Left ventricle myocardium superior (tissue), 1 donor: Measurements from ENCODE around the gene KLHDC8B. TPM values are rescaled to one million over a fixed set of nuclear protein-coding genes. Genes with fewer than 3 reads are reported as not detected.
"Not testable (repeated sequence)": the region's sequence is repeated elsewhere in the genome, so short reads cannot be mapped to it uniquely, and the experiment has no call there.

Source experiments
- ATAC-seq: fragments of 200-7000 bp; cut with Tn5 transposase; one replicate; pipeline ENCODE4 v1.9.1; 2020; ENCODE audit warnings: mild to moderate bottlenecking, moderate library complexity
- DNase-seq: peaks from one replicate; pipeline ENCODE4 v3.0.0-alpha.2; 2020
- intact Hi-C: fragments of 100-400 bp; cut with micrococcal nuclease; formaldehyde crosslinking; loops from one replicate; pipeline ENCODE4 v1.11.0; 2022
- total RNA-seq: library from RNA; stranded (reverse); fragmentation: NEBNext Ultra II Directional; extraction: Animal tissue kit (Norgen Biotek cat#: 25700); gene quantifications from one replicate; pipeline ENCODE4 v1.2.1, GENCODE V29; 2021
- donor health status: DM: no; HTN: yes; CAD: no; lungs with severe emphysema.

Gene KLHDC8B
- total RNA-seq, 1 donor from 2014 or later: 95.1 TPM

DNA sequence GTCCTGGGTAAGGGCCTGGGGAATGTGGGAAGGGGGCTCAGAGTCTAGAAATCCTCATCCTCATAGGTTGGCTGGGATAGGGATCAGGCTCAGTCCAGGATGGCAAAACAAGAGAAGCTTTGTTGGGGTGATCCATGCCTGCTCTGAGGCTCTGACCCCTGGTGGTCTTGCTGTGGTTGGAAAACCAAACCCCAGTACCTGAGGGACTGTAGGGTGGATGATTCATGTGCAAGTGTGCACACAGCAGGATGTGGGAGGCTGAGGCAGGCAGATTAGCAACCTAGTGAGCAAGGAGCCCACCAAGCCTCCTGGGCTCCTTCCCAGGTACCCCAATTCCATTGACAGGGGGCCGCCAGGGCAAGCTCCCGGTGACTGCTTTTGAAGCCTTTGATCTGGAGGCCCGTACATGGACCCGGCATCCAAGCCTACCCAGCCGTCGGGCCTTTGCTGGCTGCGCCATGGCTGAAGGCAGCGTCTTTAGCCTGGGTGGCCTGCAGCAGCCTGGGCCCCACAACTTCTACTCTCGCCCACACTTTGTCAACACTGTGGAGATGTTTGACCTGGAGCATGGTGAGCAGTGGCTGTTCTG is 3.1 kb downstream of the KLHDC8B start:
- intact Hi-C loops: loop anchor here (10.0 kb wide), 1 partner anchor 100 kb away; the partner anchor contains the start of gene C3orf62
- no peak for DNase-seq
- ATAC-seq: no peak

DNA sequence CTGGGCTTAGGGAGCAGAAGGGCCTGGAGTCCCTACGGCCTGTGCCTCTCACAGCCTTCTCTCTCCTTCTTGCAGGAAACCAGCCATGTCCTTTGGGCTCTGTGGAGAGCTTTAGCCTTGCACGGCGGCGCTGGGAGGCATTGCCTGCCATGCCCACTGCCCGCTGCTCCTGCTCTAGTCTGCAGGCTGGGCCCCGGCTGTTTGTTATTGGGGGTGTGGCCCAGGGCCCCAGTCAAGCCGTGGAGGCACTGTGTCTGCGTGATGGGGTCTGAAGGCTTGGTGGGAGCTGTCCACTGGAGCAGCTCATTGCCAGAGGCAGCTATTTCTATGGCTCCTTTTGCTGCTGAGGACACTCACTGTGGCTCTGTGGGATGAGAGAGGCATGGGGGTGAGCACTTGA is 4.1 kb downstream of the KLHDC8B start:
- no peak for DNase-seq
- intact Hi-C loops: loop anchor here (10.0 kb wide), 1 partner anchor 99 kb away; the partner anchor contains the start of gene C3orf62
- ATAC-seq: no peak

DNA sequence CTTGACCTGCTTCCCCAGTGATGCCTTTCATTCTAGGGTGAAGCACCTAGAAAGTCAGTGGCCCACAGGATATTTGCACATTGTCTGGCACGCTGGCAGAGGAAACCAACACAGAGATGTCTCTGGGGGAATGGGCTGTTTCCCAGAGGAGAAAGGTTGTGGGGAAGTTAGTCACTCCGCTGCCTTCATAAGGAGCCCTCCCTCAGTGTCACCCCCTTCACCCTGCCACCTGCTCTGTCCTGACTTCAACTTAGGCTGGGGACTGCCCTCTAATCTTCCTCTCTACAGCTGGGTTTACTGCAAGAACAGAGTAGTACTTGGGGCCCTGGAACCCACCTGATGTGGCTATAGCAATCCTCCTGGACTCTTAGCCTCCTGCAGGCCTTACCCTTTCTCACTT is 5.7 kb downstream of the KLHDC8B start:
- DNase-seq (no peak), ATAC-seq (no peak)
- intact Hi-C loops: loop anchor here (10.0 kb wide), 1 partner anchor 98 kb away; the partner anchor contains the start of gene C3orf62

DNA sequence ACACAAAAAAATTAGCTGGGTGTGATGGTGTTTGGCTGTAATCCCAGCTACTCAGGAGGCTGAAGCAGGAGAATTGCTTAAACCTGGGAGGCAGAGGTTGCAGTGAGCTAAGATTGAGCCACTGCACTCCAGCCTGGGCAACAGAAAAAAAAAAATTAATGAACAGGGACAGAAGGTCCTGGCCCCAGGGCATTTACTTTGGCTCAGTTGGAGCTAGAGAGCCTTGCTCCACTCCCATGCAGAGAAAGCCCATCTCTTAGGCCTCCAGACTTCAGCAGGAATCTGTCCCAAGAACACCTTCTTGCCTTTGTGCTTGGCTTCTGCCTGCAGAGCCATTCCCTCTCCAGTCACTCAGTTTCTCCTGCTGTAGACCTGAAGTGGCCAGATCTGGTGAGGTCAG is 8.7 kb downstream of the KLHDC8B start:
- intact Hi-C loops: no loop called here
- ATAC-seq: no peak
- no peak for DNase-seq

DNA sequence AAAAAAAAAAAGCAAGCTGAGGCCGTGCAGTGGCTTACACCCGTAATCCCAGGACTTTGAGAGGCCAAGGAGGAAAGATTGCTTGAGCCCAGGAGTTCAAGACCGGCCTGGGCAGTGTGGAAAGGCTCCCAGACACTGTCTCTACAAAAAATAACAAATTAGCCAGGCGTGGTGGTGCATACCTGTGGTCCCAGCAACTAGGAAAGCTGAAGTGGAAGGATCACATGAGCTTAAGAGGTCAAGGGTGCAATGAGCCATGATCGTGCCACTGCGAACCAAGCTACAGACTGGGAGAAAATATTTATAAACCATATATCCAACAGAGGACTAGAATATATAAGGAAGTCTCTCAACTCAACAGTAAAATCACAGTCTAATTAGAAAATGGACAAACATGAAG is 10.0 kb downstream of the KLHDC8B start:
- intact Hi-C loops: no loop called here
- no peak for ATAC-seq

DNA sequence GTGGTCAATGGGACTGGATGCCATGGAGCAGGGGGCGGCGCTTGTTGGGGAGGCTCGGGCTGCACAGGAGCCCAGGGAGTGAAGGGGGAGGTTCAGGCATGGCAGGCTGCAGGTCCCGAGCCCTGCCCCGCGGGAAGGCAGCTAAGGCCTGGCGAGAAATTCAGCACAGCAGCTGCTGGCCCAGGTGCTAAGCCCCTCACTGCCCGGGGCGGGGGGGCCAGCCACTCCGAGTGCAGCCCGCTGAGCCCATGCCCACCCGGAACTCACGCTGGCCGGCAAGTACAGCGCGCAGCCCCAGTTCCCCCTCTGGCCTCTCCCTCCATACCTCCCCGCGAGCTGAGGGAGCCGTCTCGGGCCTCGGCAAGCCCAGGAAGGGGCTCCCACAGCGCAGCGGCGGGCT is 11.3 kb downstream of the KLHDC8B start:
- intact Hi-C loops: no loop called here
- no peak for DNase-seq
- ATAC-seq: no peak

More for the DNA sequence above, 10.0 kb downstream of the KLHDC8B start:
- DNase-seq: no peak

DNA sequence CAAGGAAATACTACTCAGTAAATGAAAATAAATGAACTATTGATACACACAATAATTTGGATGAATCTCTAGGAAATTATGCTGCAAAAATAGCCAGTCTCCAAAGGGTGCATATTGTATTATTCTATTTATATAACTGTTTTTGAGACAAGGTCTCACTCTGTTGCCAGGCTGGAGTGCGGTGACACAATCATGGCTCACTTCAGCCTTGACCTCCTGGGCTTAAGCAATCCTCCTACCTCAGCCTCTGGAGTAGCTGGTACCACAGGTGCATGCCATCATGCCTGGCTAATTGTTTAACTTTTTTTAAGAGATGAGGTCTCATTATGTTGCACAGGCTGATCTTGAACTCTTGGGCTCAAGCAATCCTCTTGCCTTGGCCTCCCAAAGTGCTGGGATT is 12.5 kb downstream of the KLHDC8B start:
- no peak for DNase-seq
- intact Hi-C loops: no loop called here
- no peak for ATAC-seq

DNA sequence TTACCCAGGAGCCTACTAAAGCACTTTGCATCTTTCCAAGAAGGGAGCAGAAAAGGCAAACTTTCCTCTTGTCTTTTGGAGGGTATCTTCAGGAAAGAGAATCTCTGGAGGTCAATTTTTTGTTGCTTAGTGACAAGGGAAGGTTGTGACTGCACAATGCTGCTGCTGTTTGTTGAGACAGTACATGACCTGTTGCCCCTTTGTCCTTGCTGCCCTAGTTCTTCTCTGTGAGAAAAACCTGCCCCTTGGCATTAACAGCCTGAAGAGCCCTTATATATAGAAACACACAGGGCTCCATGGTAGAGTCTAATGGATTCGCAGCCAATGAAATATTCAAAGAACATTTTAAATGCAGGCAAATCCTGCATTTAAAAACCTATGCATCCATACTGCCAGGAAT is 20.3 kb downstream of the KLHDC8B start:
- DNase-seq (no peak), ATAC-seq (peak; percentile 70)
- intact Hi-C loops: no loop called here

DNA sequence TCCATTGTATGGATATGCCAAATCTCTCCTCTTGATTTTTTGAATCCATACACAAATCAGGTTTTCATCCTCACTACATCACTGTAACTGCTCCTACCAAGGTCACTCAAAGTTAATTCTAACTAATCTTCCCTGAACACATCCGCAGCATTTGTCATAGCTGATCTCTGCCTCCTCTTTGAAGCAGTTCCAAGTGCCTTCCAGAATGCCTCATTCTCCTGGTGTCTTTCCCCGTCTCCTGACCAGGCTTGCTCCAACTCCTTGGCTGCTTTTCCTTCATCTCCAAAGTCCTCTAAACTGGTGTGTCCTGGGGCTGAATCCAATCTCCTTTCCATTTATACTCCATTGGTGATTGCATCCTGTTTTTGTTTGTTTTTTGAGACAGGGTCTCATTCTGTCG is 26.8 kb downstream of the KLHDC8B start:
- DNase-seq: no peak
- intact Hi-C loops: no loop called here

DNA sequence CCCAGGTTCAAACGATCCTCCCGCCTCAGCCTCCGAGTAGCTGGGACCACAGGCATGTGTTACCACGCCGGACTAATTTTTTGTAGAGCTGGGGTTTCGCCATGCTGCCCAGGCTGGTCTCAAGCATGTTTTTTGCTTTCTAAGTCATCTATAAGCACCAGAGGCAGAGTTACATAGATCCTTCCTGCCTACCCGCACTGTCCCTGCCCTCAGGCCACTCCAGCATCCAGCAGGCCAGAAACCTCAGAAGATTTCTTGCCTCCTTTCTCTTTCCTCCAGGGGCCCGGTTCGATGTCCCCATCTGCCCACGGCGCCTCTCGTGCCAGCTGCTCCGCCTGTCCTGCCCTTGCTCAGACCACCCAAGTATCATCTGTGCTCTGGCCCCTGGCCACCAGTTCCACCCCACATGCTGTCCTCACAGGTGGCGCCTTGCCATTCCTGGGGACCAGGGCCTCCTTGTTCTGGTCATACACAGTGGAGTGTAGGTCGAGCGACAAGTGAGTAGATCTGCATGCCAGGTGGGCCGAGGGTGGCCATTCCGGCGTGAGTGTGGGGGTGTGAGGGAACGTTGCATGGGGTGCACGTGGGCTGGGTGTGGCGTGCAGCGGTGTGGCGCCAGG is 27.3 kb downstream of the KLHDC8B start:
- DNase-seq (no peak), ATAC-seq (no peak)
- intact Hi-C loops: no loop called here

More for the DNA sequence above, 26.8 kb downstream of the KLHDC8B start:
- no peak for ATAC-seq

DNA sequence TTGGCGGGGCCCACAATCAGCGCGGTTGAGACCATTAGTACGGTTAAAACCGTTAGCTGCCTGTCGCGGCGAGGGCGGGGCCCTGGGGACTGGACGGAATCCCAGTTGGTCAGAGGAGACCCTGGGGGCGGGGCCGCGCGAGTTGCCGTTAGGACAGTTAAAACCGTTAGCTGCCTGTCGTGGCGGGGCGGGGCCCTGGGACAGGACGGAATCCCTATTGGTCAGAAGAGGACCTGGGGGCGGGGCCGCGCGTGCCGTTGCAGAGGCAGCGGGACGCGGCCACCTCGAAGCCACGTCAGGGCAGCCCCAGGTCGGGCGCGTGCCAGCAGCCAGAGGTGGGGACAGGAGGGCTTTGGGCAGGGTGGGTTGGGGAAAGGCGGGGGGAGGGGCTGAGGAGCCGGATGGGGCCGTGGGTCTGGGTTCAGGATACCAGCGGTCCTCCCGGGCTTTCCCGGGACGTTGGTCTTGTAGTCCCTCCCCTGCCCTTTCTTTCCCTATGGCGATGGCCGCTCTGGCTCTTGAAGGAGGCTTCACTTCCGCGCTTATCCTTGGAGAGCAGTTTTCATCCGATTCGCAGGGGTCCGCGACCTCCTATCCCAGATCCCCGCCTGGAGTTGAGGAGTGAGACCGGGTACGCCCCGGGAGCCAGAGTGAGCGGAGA is 28.0 kb downstream of the KLHDC8B start:
- intact Hi-C loops: no loop called here
- peak; percentile 98 for DNase-seq
- peak; percentile 99 for ATAC-seq

DNA sequence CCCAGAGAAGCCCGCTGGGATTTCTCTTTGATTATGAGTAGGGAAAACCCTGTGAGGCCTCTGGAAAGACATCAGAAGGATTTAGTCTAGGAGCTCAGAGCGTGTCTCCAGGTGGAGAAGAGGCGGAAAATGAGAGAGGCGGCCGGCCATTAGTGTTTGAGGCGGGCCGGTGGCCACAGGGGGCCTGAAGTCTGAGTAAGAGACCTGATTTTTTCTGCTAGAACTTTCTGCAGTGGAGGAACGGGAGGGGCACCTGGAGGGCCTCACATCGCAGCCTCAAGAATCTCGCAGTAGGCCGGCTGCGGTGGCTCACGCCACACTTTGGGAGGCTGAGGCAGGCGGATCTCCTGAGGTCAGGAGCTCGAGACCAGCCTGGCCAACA is 28.5 kb downstream of the KLHDC8B start:
- intact Hi-C loops: no loop called here
- ATAC-seq (peak; percentile 11), DNase-seq (no peak)

DNA sequence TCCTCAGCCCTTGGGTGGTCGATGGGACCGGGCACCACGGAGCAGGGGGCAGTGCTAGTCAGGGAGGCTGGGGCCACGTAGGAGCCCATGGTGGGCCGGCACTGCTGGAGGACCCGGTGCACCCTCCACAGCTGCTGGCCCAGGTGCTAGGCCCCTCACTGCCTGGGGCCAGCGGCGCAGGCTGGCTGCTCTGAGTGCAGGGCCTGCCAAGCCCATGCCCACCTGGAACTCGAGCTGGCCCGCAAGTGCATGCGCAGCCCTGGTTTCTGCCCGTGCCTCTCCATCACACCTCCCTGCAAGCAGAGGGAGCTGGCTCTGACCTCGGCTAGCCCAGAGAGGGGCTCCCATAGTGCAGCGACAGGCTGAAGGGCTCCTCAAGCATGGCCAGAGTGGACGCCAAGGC is 42.1 kb downstream of the KLHDC8B start:
- ATAC-seq: no peak

DNA sequence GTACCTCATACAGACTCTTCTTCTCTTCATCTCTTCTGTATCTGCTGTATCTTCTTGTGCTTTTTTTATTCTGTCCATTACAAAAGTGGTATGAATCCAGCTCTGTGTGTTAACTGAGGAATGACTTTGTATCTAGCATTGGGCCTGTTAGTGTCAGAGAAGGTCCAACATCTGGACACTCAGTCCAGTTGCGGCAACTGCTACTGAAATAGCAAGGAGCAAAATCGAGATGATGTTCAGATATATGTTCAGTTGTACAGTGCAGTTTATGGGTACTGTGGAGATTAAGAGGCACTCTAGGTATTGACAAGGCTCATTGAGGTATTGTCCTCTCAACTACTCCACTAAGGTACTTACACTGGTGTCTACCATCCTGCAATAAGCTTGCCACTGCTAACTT is 42.6 kb downstream of the KLHDC8B start:
- DNase-seq (no peak), ATAC-seq (no peak)
- intact Hi-C loops: no loop called here

More for the DNA sequence above, 42.1 kb downstream of the KLHDC8B start:
- DNase-seq: no peak
- intact Hi-C loops: no loop called here

DNA sequence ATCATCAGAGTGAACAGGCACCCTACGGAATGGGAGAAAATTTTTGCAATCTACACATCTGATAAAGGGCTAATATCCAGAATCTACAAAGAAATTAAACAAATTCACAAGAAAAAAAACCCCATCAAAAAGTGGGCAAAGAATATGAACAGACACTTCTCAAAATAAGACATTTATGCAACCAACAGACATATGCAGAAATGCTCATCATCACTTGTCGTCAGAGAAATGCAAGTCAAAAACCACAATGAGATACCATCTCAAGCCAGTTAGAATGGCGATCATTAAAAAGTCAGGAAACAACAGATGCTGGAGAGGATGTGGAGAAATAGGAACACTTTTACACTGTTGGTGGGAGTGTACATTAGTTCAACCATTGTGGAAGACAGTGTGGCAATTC is 45.3 kb downstream of the KLHDC8B start:
- ATAC-seq, DNase-seq, intact Hi-C loops: not testable (repeated sequence)

DNA sequence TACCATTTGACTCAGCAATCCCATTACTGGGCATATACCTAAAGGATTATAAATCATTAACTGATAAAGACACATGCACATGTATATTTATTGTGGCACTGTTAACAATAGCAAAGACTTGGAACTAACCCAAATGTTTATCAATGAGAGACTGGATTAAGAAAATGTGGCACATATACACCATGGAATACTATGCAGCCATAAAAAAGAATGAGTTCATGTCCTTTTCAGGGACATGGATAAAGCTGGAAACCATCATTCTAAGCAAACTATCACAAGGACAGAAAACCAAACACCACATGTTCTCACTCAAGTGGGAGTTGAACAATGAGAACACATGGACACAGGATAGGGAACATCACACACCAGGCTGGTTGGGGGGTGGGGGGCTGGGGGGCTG is 45.7 kb downstream of the KLHDC8B start:
- DNase-seq, intact Hi-C loops, ATAC-seq: not testable (repeated sequence)

DNA sequence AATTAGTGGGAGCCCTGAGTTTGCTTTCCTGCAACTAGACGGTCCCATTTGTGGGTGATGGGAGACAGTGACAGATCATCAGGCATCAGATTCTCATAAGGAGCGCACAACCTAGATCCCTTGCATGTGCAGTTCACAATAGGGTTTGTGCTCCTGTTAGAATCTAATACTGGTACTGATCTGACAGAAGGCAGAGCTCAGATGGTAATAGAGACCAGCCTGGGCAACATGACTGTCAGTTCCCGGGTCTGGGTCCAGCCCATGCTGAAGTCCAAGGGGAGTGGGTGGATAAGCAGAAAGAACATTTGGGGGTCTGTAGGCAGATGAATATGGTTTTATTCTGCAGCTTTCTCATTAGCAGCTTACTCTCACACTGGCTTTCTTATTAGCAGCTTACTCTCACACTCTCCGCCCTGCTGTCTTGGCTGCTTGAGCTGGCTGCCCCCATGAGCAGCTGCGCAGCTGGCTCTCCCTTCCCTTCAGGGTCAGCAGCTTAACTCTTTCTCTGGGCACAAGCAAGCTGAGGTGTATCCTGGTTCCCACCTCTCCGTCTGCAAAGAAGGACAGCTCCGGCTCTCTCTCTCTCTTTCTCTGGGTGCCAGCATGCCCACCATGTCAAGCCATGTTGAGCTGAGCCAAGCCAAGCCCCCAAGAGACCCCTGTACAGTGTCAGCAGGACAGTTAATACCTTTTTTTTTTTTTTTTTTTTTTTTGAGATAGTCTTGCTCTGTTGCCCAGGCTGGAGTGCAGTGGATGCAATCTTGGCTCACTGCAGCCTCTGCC is 46.5 kb downstream of the KLHDC8B start:
- DNase-seq (peak; percentile 70), ATAC-seq (peak; percentile 86)
- intact Hi-C loops: no loop called here

DNA sequence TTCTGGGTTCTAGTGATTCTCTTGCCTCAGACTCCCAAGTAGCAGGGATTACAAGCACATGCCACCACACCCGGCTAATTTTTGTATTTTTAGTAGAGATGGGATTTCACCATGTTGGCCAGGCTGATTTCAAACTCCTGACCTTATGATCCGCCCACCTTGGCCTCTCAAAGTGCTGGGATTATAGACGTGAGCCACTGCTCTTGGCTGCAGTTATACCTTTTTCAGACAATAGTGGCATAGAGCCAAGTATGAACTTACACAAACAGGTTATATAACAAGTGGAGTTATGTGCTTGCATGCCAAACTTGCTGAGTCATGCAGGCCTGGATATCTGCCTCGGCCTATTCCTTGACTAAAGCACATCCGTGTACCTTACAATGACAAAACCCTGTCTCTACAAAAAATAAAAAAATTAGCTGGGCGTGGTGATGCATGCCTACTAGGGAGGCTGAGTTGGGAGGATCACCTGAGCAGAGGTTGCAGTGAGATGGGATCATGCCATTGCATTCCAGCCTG is 47.1 kb downstream of the KLHDC8B start:
- peak; percentile 73 for DNase-seq
- peak; percentile 92 for ATAC-seq
- intact Hi-C loops: not testable (repeated sequence)

DNA sequence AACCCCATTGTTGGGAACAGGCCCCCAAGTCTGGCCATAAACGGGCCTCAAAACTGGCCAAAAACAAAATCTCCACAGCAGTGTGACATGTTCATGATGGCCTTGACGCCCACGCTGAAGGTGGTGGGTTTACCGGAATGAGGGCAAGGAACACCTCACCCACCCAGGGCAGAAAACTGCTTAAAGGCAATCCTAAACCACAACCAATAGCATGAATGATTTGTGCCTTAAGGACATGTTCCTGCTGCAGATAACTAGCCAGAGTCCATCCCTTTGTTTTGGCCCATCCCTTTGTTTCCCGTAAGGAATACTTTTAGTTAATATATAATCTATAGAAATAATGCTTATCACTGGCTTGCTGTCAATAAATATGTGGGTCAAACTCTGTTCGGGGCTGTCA is 47.7 kb downstream of the KLHDC8B start:
- DNase-seq: no peak
- intact Hi-C loops: no loop called here
- ATAC-seq: no peak
